HepG2 (cell line): ENCODE results near the gene RAPSN. TPM values are rescaled to one million over a fixed set of nuclear protein-coding genes. Genes with fewer than 3 reads are reported as not detected.

Experiments
- ATAC-seq: fragments of 200-7000 bp; cut with Tn5 transposase; 3 replicates; pipeline ENCODE4 v1.9.1; 2020; ENCODE audit warnings: mild to moderate bottlenecking, moderate library complexity
- BruUV-seq: library from RNA; stranded (reverse); fragments of 400-500 nt; replicated peaks from 2 replicates; lab custom pipeline; 2021; lab: Mats Ljungman, UMichigan
- CTCF ChIA-PET: fragments of 300-600 bp; formaldehyde crosslinking; extraction: SDS; loops from one replicate; lab custom pipeline; 2021; ENCODE audit warnings: low total read pairs, inconsistent platforms, low intra/inter-chr PET ratio; lab: Yijun Ruan, JAX
- POLR2A ChIA-PET: fragments of 350-600 bp; sonication (Branson Sonifier 250); formaldehyde crosslinking; loops from one replicate; lab custom pipeline; 2020; ENCODE audit warnings: antibody characterized with exemption, inconsistent platforms; lab: Yijun Ruan, JAX
- DNase-seq: peaks from one replicate; pipeline ENCODE4 v3.0.0-alpha.2; 2015; ENCODE audit warnings: low spot score
- FAIRE-seq: peaks from 3 replicates; lab custom pipeline; 2011; peaks lifted over from hg19 to GRCh38; lab: Jason Lieb, UNC
- H2AFZ ChIP-seq: one replicate; pipeline ENCODE4 v1.6.1; 2011; ENCODE audit warnings: low read length, inconsistent platforms
- H3K27ac ChIP-seq: fragments of 300-600 bp; 3 replicates; pipeline ENCODE4 v1.8.0; 2011; ENCODE audit warnings: mixed run types, mild to moderate bottlenecking, mixed read lengths, low read length, inconsistent platforms; ENCODE audit not compliant: insufficient read depth; ENCODE audit errors: extremely low read length
- H3K27me3 ChIP-seq, 2 experiments: fragments of 200-600 bp in 1 of 2; 2 replicates in 1 of 2; 3 replicates in 1 of 2; pipeline versions ENCODE4 v1.6.0 to v1.8.0; 2011; ENCODE audit warnings: low read length in 2 of 2, mild to moderate bottlenecking in 2 of 2, moderate library complexity in 2 of 2, inconsistent platforms in 1 of 2; ENCODE audit not compliant: insufficient read depth in 2 of 2, control insufficient read depth in 1 of 2
- H3K36me3 ChIP-seq, 2 experiments: fragments of 200-600 bp in 1 of 2; replicated peaks in 1 of 2; 2 replicates in 1 of 2; 3 replicates in 1 of 2; pipeline versions ENCODE4 v1.5.1 to v1.8.0; 2011; ENCODE audit warnings: low read length in 2 of 2, inconsistent platforms in 1 of 2; ENCODE audit not compliant: insufficient read depth in 2 of 2, control insufficient read depth in 1 of 2
- H3K4me1 ChIP-seq: 2 replicates; pipeline ENCODE4 v1.5.1; 2012; ENCODE audit warnings: low read length, inconsistent platforms; ENCODE audit not compliant: insufficient read depth
- H3K4me2 ChIP-seq: 2 replicates; pipeline ENCODE4 v1.6.0; 2011; ENCODE audit warnings: low read depth, low read length, inconsistent platforms
- H3K4me3 ChIP-seq, 3 experiments: fragments of 200-600 bp in 1 of 3; sonication (generic), shearing (Covaris generic) in 1 of 3; replicated peaks in 1 of 3; 2 replicates each; pipeline ENCODE4 v1.5.1; 2011 to 2016; ENCODE audit warnings: low read length in 3 of 3, inconsistent platforms in 2 of 3, low read depth in 2 of 3, mild to moderate bottlenecking in 2 of 3, control low read depth in 1 of 3, mixed read lengths in 1 of 3; ENCODE audit not compliant: insufficient read depth in 1 of 3
- H3K79me2 ChIP-seq: one replicate; pipeline ENCODE4 v1.6.1; 2011; ENCODE audit warnings: low read length, inconsistent platforms; ENCODE audit not compliant: insufficient read depth
- H3K9ac ChIP-seq: 2 replicates; pipeline ENCODE4 v1.6.0; 2011; ENCODE audit warnings: mild to moderate bottlenecking, low read depth, low read length, inconsistent platforms; ENCODE audit not compliant: insufficient read depth
- H3K9me3 ChIP-seq: 2 replicates; pipeline ENCODE4 v1.5.1; 2012; ENCODE audit warnings: mild to moderate bottlenecking, low read length
- H4K20me1 ChIP-seq: 2 replicates; pipeline ENCODE4 v1.6.0; 2011; ENCODE audit warnings: inconsistent platforms, mild to moderate bottlenecking, low read length, moderate library complexity; ENCODE audit not compliant: insufficient read depth
- AGO2 ChIP-seq: fragments of 200-400 bp; formaldehyde crosslinking; optimal IDR thresholded peaks from 2 replicates; pipeline ENCODE3; 2017; ENCODE audit warnings: mild to moderate bottlenecking, low read depth, low read length, moderate library complexity
- CBX5 ChIP-seq: sonication (generic); formaldehyde crosslinking; IDR thresholded peaks from 2 replicates; pipeline ENCODE4 v1.4.0; 2020; ENCODE audit warnings: missing genetic modification reagents, borderline replicate concordance
- RFX3 ChIP-seq: IDR thresholded peaks from 2 replicates; pipeline ENCODE4 v1.6.1; 2016; ENCODE audit warnings: missing biosample characterization, missing genetic modification reagents
- STAG1 ChIP-seq: sonication (generic); formaldehyde crosslinking; IDR thresholded peaks from 2 replicates; pipeline ENCODE4 v1.4.0; 2020; ENCODE audit warnings: missing genetic modification reagents
- ZFYVE20 ChIP-seq: sonication (generic); formaldehyde crosslinking; IDR thresholded peaks from 2 replicates; pipeline ENCODE4 v1.8.0; 2023; ENCODE audit warnings: low read depth, mild to moderate bottlenecking, moderate library complexity, missing genetic modification reagents, borderline replicate concordance
- ZNF660 ChIP-seq: sonication (generic); formaldehyde crosslinking; IDR thresholded peaks from 2 replicates; pipeline ENCODE4 v1.5.1; 2020; ENCODE audit warnings: mild to moderate bottlenecking, low read depth, missing genetic modification reagents, borderline replicate concordance
- WGBS: methylation state at CpG from one replicate; pipeline ENCODE4 v1.1.6; 2017; ENCODE audit warnings: low lambda C conversion rate; 5-methylcytosine and 5-hydroxymethylcytosine counted together
- in situ Hi-C: cut with HindIII; loops from 2 replicates; pipeline ENCODE4 v1.10.0; 2017; ENCODE audit warnings: low pct_unique_long_range_greater_than_20kb; ENCODE audit not compliant: extremely low pct_ligation_motif_present
- intact Hi-C: fragments of 100-400 bp; cut with micrococcal nuclease; formaldehyde crosslinking; loops from one replicate; pipeline ENCODE4 v1.10.0; 2022; ENCODE audit not compliant: unreplicated experiment
- polyA plus RNA-seq, 8 experiments: library from polyadenylated mRNA; depleted of rRNA in 3 of 8; stranded (reverse) in 7 of 8; unstranded in 1 of 8; fragments of >200 nt; fragmentation: Illumina TruSeq in 4 of 8; extraction: Trizol in 4 of 8; gene quantifications; 2 replicates each; pipeline versions ENCODE4 v1.2.1 to v1.2.3, GENCODE V29; 2011 to 2016; ENCODE audit warnings: low read depth in 4 of 8, missing spikeins in 1 of 8, mixed read lengths in 1 of 8; ENCODE audit not compliant: insufficient read depth in 1 of 8
- total RNA-seq, 5 experiments: library from RNA; depleted of rRNA; stranded (reverse); fragments of >200 nt; fragmentation: Illumina TruSeq; extraction: Trizol; gene quantifications; 2 replicates each; pipeline ENCODE4 v1.2.3, GENCODE V29; 2016; ENCODE audit warnings: low read depth in 1 of 5
- TF ChIP-seq, protein P1 (sequence below): sonication (generic); formaldehyde crosslinking; IDR thresholded peaks from 2 replicates; pipeline ENCODE4 v1.4.0; 2020; ENCODE audit warnings: missing genetic modification reagents, mild to moderate bottlenecking, borderline replicate concordance
- TF ChIP-seq, protein P2 (sequence below): sonication (generic); formaldehyde crosslinking; IDR thresholded peaks from 2 replicates; pipeline ENCODE4 v1.4.0; 2020; ENCODE audit warnings: mild to moderate bottlenecking, missing genetic modification reagents

The RAPSN gene
- total and polyA plus RNA-seq, 2 of the 13 experiments (the other 11 are each of a cell fraction or from before 2014, with no cell fraction given): 0.15 to 1.2 TPM

DNA sequence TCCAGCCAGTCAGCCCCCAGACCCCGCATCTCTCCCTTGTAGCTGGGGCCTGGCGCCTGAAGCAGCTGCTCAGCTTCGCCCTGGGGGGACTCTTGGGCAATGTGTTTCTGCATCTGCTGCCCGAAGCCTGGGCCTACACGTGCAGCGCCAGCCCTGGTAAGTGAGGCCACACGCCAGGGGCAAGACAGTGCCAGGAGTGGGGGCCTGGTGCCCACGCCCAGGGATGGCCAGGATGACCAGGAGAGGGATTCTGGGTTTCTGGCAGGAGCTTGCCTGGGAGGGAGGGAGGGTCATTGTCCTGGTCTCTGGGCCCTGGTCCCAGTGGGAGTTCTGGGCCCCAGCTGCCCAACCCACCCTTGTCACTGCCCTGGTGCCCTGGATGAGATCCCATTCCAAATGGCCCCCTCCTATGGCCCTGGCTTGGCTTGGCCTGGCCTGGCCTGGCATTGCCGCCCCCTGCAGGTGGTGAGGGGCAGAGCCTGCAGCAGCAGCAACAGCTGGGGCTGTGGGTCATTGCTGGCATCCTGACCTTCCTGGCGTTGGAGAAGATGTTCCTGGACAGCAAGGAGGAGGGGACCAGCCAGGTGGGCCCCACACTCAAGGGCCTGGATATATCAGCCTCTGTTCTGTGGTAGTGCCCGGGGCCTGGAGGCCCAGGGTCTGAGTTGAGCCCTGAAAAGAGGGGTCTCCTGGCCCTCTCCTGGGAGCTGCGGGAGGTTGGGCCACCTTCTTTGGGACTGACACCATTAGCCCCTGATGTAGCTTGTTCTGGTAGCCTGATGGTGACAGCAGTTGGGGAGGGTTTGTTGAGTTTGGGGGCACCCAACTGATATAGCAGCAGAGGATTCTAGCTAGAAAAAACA lies 36.8 kb downstream of the RAPSN start:
- DNase-seq (no peak), FAIRE-seq (peak; percentile 21), ATAC-seq (peak; percentile 44)
- in situ Hi-C loops (no loop called here), intact Hi-C loops (no loop called here)
- Histone ChIP-seq H3K9ac (no peak overlapping the region), H3K4me1 (peaks cover 22% of the 10 kb centered on the region), H3K9me3 (no peaks in the 10 kb centered on the region), H4K20me1 (no peaks in the 10 kb centered on the region), H3K4me2 (no peak overlapping the region), H2AFZ (no peak overlapping the region), H3K27ac (no peak overlapping the region), H3K27me3 (no peaks in the 10 kb centered on the region; a peak in 1 of 5 replicates), H3K79me2 (peaks cover 9% of the 10 kb centered on the region), H3K4me3 (no peak overlapping the region), H3K36me3 (peaks cover 0 to 8% of the 10 kb centered on the region in 2 experiments; a peak in 3 of 5 replicates)
- 88% methylated on average over 3 of the region's 12 CpGs for WGBS
- ChIA-PET POLR2A (interaction anchor here (0.9 to 4.9 kb wide), 4 partner anchors 15 to 227 kb away, joined by 3 to 33 read pairs (median 7); partner anchors contain the start of genes PSMC3 and PTPMT1), CTCF (no interaction called here)
- BruUV-seq: no TSS peak
- TF ChIP-seq RFX3 (CRISPR knock-in tag) (no peak), ZFYVE20 (CRISPR knock-in tag) (no peak), CBX5 (CRISPR knock-in tag) (0 out of 2 replicates have a peak, but pooled peaks have one; percentile 27), AGO2 (peak; percentile 36), STAG1 (CRISPR knock-in tag) (peak; percentile 66), ZNF660 (CRISPR knock-in tag) (no peak)
- TF ChIP-seq, protein P1, sequence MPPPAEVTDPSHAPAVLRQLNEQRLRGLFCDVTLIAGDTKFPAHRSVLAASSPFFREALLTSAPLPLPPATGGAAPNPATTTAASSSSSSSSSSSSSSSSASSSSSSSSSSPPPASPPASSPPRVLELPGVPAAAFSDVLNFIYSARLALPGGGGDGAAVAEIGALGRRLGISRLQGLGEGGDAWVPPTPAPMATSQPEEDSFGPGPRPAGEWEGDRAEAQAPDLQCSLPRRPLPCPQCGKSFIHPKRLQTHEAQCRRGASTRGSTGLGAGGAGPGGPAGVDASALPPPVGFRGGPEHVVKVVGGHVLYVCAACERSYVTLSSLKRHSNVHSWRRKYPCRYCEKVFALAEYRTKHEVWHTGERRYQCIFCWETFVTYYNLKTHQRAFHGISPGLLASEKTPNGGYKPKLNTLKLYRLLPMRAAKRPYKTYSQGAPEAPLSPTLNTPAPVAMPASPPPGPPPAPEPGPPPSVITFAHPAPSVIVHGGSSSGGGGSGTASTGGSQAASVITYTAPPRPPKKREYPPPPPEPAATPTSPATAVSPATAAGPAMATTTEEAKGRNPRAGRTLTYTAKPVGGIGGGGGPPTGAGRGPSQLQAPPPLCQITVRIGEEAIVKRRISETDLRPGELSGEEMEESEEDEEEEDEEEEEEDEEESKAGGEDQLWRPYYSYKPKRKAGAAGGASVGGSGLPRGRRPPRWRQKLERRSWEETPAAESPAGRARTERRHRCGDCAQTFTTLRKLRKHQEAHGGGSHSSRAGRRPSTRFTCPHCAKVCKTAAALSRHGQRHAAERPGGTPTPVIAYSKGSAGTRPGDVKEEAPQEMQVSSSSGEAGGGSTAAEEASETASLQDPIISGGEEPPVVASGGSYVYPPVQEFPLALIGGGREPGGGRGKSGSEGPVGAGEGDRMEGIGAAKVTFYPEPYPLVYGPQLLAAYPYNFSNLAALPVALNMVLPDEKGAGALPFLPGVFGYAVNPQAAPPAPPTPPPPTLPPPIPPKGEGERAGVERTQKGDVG (CRISPR knock-in tag): no peak
- TF ChIP-seq, protein P2, sequence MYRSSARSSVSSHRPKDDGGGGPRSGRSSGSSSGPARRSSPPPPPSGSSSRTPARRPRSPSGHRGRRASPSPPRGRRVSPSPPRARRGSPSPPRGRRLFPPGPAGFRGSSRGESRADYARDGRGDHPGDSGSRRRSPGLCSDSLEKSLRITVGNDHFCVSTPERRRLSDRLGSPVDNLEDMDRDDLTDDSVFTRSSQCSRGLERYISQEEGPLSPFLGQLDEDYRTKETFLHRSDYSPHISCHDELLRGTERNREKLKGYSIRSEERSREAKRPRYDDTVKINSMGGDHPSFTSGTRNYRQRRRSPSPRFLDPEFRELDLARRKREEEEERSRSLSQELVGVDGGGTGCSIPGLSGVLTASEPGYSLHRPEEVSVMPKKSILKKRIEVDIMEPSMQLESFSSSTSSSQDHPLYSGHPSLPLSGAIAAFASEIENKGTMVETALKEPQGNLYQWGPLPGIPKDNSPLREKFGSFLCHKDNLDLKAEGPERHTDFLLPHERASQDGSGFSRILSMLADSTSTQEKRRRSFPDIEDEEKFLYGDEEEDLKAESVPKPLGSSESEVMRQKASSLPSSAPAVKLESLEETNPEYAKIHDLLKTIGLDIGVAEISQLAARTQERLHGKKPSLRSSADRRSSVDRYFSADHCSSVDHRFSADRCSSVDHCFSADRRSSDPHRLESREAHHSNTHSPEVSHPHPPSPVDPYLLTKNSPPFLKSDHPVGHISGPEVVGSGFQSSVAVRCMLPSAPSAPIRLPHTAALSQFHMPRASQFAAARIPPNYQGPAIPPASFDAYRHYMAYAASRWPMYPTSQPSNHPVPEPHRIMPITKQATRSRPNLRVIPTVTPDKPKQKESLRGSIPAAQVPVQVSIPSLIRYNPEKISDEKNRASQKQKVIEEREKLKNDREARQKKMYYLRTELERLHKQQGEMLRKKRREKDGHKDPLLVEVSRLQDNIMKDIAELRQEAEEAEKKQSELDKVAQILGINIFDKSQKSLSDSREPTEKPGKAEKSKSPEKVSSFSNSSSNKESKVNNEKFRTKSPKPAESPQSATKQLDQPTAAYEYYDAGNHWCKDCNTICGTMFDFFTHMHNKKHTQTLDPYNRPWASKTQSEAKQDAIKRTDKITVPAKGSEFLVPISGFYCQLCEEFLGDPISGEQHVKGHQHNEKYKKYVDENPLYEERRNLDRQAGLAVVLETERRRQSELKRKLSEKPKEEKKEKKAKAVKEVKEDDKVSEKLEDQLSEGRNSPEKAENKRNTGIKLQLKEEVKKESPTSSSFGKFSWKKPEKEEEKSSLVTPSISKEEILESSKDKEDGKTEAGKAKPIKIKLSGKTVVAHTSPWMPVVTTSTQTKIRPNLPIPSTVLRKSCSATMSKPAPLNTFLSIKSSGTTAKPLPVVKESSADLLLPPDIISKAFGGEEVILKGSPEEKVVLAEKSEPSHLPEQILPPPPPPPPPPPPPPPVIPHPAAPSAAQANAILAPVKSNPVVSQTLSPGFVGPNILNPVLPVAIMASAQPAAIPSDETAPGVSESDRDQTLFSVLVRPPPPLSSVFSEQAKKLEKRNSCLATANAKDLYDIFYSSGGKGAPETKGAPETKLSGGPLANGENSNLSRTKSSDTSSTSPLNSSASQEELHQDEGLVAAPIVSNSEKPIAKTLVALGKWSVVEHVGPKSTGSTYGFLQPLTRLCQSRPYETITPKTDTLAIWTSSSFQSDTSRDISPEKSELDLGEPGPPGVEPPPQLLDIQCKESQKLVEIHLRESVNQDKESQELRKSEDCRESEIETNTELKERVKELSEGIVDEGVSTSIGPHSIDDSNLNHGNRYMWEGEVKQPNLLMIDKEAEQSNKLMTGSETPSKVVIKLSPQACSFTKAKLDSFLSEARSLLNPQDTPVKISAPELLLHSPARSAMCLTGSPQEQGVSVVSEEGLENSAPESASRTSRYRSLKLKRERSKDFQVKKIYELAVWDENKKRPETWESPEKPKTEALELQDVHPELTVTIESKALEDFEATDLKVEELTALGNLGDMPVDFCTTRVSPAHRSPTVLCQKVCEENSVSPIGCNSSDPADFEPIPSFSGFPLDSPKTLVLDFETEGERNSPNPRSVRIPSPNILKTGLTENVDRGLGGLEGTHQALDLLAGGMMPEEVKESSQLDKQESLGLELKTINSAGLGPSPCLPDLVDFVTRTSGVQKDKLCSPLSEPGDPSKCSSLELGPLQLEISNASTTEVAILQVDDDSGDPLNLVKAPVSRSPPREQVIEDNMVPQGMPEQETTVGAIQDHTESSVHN: no peak
